A204.1 (cell line): ENCODE measurements around the gene MAGI2.
A peak's percentile ranks its signal among the peaks of the same experiment; 100 is the strongest.

Source experiments
- FAIRE-seq: peaks from 2 replicates; lab custom pipeline; 2012; peaks lifted over from hg19 to GRCh38; lab: Jason Lieb, UNC

Gene MAGI2

DNA sequence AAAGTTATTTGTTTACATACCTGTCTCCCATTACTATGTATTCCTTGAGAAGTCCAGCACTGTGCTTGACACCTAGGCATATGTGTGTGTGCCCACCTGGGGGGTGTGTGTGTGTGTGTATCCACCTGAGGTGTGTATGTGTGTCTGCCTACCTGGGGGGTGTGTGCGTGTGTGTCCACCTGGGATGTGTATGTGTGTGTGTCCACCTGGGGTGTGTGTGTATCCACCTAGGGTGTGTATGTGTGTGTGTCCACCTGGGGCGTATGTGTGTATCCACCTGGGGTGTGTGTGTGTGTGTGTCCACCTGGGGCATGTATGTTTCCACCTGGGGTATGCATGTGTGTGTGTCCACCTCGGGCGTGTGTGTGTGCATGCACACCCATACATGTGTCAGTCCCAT lies 1051.4 kb downstream of the MAGI2 start:
- no peak for FAIRE-seq

- no peak for FAIRE-seq
These were observed 1053.4 kb downstream of the MAGI2 start for GRCh38 chr7:78400038-78400437.

DNA sequence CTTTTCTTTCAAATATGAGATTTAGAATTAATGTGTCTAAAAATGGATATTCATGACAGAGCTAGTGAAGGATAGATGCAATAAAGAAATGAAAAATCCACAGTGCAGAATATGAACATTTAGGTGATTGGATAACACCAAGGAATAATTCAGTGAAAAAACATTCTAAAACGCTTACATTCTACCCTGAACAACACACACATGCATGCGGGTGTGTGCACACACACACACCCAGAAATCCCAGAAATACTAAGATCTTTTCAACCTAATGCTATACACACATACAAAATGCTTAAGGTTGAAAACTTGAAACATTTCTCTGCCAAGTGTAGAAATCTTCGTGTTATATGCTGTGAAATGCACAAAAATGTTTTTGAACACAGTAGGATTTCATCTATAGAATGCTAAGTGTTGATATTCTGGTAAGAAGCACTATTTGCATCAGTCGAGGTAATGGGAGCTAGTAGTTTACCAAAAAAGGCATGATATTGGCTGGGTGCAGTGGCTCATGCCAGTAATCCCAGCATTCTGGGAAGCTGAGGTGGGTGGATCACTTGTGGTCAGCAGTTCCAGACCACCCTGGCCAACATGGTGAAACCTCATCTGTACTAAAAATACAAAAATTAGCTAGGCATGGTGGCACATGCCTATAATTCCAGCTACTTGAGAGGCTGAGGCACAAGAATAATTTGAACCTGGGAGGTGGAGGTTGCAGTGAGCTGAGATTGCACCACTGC lies 1054.3 kb downstream of the MAGI2 start:
- no peak for FAIRE-seq

DNA sequence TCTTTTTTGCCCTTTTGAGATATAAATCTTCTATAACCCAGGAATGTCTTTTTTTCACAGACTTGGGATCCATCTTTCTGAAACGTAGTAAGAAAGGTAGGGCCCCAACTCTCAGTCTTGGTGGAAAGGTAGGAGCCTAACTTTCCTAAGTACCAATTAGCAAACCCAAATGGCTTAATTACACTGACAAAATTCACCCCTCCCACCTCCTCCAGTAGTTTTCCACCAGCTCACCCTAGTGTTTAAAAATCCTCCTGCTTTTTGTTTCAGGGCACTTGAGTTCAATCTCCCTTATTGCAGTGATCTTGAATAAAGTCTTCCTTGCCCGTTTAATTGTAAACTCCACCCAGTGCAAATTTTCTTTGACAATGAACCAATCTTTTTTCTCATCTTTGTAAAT lies 1054.9 kb downstream of the MAGI2 start:
- FAIRE-seq = no peak

DNA sequence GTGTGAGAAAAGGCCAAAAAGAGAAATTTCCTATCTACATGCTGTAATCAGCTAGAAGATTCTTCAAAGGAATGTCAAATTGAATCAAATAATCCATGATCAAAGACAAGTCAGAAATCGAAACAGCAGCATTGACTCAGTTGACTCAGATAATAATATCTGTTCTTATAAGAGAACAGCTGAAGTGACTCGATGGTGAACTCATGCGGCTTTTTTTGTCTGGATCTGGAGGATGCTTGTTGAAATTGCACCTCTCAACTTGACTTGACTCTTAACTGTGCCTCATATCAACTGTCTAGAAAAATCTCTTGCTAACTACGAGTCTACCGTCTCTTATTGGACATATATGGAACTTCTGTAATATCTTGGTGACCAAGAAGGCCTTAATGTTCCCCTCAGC lies 1055.4 kb downstream of the MAGI2 start:
- FAIRE-seq = no peak

- FAIRE-seq = no peak
These were observed 1057.3 kb downstream of the MAGI2 start for GRCh38 chr7:78396210-78396609.

DNA sequence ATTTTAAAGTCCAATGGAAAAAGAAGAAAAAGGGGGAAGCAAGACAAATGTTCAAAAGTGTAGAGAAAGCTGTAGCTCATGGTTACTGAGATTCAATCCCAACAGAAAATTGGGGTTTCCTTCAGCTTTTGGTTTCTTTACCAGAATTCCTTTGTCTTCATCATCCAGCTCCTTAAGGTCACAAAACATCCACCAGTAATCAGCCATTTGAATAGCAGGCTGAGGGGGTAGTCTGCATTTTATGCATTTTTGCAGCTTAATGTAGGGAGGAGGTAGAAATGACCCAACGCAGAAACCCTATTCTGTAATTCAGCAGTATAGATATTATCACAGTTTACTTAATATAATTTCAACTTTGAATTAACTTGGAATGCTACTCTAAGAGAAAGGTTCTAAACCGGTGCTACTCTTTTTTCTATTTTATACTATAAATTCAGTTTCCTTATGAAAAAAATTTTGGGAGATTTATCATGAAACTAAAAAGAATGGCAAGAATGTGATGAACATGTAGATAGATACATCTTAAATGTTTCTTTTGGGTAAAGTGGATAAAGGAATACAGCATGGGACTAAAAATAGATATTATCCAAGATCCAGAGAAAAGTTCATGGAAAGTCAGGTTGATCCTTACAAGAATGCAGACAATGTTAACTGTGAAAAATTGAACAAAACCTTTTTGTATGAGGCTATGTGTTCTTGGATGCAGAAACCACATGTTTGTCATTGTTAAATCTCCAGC lies 1058.0 kb downstream of the MAGI2 start:
- no peak for FAIRE-seq

DNA sequence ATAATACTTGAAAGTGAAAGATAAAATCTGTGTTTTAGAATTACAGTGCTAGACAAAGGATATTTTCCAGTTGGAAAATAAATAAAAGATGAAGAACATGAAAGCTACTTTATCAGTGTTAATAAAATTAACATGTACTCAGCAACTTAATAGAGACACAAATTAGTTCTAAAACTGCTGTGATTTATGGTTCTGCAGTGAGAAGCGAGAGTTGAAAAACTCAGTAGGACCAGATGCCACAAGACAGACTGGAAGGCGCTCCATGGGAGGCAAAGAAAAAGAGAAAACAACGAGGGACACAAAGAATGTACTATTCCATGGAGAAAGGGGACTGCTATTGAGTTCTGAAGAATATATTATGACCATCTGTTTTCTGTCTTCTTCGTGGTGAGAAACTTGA lies 1064.4 kb downstream of the MAGI2 start:
- no peak for FAIRE-seq

DNA sequence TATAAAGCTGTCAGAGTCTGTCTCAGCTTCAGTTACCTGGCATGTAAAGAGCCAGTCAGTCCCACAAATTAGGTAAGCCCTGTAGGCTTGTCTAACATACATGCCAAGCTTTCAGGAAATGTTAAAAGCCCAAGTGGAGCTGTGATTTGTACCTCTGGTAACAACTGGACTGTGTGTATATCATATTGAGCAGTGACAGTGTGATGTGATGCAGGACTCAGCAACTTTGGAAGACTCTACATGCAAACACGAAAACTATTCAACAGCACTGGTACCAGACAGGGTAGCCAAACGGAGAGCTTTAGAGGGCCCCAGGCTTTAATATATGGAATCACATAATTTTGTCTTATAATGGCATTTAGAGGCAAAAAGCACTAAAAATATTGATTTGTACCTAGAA lies 1066.9 kb downstream of the MAGI2 start:
- no peak for FAIRE-seq

- no peak for FAIRE-seq
These were observed 1070.2 kb downstream of the MAGI2 start for GRCh38 chr7:78383096-78383880.

DNA sequence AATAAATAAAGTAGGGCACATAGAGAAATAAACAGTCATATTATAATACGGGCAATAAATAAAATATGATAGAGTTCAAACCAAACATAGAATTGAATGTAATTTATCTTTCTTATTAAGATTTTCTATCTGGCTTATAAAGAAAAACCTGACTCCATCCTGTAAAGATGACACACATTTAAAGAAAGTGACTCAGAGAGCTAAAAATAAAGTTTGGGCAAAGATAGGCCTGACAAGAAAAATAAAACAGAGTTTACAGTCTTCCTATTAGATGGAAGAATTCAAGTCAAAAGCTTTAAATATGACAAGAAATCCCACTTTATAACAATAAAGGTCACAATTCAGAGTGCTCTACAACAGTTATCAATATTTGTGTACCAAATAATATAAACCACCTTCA lies 1074.3 kb downstream of the MAGI2 start:
- FAIRE-seq = peak; percentile 14

- no peak for FAIRE-seq
These were observed 1075.9 kb downstream of the MAGI2 start for GRCh38 chr7:78377532-78377931.

GRCh38 chr7:78370936-78371335 lies 1082.5 kb downstream of the MAGI2 start:
- no peak for FAIRE-seq

GRCh38 chr7:78368771-78369170 lies 1084.7 kb downstream of the MAGI2 start:
- FAIRE-seq = no peak

- no peak for FAIRE-seq
These were observed 1086.1 kb downstream of the MAGI2 start for GRCh38 chr7:78367280-78367773.

DNA sequence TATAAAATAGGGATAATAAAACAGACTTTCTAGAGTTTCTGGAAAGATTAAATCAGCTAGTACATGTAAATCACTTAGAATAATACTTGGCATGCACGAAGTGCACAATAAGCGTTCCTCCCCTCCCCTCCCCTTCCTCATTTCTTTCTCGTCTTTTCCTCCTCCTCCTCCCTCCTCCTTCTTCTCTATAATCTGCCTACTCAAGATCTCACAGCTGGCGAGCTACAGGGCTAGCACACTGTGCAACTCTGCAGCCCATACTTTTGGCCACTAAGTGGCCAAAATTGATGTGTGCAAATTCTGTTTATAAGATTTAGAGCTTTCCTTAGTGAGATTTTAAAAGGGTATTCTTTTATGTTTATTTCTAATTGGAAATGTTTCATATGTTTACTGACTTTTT lies 1089.6 kb downstream of the MAGI2 start:
- FAIRE-seq = no peak

GRCh38 chr7:78359836-78360235 lies 1093.6 kb downstream of the MAGI2 start:
- FAIRE-seq = no peak

DNA sequence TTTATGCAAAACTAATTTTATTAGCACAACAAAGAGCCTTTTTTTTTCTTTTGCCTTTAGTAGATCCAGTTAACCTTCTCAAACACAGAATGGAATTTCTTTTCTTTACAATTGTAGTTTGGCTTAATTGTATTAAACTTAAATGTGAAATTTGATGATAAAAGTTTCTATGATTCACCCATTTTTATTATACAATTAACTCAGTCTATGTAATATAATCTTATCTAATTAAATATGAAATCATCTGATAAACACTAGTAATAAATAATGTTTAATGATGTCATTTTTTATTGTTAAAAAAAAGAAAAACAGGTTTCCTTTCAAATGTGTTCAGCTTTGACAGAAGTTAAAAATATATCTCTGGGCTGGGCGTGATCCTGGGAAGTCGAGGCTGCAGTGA lies 1095.8 kb downstream of the MAGI2 start:
- no peak for FAIRE-seq

- FAIRE-seq = no peak
These were observed 1097.6 kb downstream of the MAGI2 start for GRCh38 chr7:78355834-78356233.

GRCh38 chr7:78350926-78351325 lies 1102.5 kb downstream of the MAGI2 start:
- FAIRE-seq = no peak

DNA sequence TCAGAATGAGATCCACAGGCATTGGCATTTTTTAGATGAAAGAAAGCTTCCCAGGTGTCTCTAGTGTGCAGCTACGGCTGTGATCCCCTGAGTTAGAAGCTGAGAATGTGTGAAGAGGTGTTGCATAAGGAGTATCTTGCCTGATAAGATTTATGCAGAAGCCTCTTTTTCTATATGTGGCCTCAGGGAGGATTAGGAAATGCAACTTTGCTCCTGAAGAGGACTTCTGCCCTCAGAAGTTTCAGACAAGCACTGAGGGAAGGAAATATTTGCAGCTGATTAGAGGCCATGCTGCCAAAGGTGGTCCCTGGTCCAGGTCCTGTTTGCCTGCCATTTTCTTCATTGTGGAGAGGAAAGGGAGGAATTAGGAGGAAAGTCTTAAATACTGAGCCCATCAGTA lies 1103.1 kb downstream of the MAGI2 start:
- FAIRE-seq = no peak

DNA sequence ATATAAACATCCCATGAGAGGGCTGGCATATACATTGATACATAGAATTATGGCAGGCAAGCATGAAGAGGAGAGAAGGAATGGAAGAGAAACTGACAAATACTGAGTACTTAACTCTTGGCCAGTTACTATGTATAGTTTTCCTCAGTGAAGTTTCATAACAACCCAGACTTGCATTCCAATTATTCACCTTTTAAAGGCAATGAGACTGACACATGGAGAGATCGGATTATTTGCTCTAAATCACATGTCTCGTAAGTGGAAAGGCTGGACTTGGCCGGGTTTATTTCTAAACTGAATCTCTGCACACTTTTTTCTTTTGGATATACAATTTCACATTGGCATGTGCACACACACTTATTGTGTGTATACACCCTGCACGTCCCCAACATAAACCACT lies 1106.6 kb downstream of the MAGI2 start:
- FAIRE-seq = no peak

GRCh38 chr7:78345979-78346378 lies 1107.5 kb downstream of the MAGI2 start:
- FAIRE-seq = no peak
